ENCODE results near the gene BIN1.

DNA sequence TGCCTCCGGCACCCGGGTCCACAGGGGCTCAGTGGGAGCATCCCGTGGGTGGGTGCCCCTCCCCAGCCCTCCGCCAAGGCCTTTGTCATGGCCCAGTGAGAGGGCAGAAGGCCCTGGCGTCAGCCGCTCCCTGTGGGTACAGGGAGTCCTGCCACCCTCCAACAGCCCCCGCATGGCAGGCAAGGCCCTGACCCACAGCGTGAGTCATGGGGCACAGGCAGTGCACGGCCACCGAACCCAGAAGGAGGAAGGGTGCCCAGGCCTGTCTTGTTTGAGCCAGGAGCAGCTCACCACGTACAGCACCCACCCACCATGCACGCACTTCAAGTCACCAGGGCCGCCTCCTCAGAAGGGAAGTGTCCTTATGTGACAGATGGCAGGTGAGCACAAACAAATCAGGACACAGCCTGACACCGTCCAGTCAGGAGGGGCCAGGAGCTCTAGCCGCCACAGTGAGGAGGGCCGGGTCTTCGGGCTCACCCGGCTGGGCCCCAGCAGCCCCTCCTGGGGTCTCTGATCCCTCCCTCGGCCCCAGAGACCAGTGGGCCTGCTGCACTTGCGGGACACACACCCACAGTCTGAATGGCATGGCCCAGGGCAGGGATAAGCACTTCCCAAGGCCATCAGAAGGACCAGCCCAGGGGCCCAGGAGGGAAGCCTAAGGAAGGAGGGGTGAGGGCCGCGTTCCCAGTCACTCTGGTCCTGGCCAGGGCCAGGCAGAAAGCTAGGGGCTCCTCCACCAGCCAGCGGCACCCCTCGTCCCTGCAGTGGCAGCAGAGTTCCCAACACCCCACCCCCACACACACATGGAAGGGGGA, 25.8 kb downstream of the BIN1 start:
- TF ChIP-seq, protein P1, sequence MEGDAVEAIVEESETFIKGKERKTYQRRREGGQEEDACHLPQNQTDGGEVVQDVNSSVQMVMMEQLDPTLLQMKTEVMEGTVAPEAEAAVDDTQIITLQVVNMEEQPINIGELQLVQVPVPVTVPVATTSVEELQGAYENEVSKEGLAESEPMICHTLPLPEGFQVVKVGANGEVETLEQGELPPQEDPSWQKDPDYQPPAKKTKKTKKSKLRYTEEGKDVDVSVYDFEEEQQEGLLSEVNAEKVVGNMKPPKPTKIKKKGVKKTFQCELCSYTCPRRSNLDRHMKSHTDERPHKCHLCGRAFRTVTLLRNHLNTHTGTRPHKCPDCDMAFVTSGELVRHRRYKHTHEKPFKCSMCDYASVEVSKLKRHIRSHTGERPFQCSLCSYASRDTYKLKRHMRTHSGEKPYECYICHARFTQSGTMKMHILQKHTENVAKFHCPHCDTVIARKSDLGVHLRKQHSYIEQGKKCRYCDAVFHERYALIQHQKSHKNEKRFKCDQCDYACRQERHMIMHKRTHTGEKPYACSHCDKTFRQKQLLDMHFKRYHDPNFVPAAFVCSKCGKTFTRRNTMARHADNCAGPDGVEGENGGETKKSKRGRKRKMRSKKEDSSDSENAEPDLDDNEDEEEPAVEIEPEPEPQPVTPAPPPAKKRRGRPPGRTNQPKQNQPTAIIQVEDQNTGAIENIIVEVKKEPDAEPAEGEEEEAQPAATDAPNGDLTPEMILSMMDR (IDR thresholded peaks at IDR 0.05): no peak
- TF ChIP-seq POLR2A (IDR thresholded peaks at IDR 0.05): peak in 1 of 4 donors; percentile 7
